WI38 (cell line): ENCODE data around the gene ACOT7.
"Not testable (repeated sequence)": the region's sequence is repeated elsewhere in the genome, so short reads cannot be mapped to it uniquely, and the experiment has no call there.

Experiments
- H3K4me3 ChIP-seq: 2 replicates; pipeline ENCODE4 v1.5.1; 2011; ENCODE audit warnings: low read depth, mild to moderate bottlenecking, control low read depth, low read length
- TF ChIP-seq, protein P1 (sequence below): IDR thresholded peaks from 2 replicates; pipeline ENCODE4 v1.5.1; 2012; ENCODE audit warnings: low read depth, mild to moderate bottlenecking, control low read depth, low read length

The ACOT7 gene

DNA sequence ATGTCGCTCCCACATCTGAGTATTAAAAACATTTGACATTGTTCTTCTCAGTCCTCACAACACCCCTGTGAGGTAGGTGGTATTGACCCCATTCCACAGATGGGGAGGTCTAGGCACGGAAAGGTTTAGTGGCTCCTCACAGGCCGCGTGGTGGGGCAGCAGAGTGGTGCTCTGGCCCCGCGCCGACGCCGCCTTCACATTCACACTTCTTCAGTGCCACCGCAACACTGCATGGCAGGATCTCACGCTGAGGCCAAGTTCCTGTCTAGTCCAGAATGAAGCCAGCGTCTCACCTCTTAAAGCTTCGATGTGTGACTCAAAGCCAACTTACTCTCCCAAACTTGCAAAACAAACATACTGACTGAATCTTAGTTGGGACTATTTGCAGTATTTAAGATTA is 169.9 kb downstream of the ACOT7 start:
- TF ChIP-seq, protein P1, sequence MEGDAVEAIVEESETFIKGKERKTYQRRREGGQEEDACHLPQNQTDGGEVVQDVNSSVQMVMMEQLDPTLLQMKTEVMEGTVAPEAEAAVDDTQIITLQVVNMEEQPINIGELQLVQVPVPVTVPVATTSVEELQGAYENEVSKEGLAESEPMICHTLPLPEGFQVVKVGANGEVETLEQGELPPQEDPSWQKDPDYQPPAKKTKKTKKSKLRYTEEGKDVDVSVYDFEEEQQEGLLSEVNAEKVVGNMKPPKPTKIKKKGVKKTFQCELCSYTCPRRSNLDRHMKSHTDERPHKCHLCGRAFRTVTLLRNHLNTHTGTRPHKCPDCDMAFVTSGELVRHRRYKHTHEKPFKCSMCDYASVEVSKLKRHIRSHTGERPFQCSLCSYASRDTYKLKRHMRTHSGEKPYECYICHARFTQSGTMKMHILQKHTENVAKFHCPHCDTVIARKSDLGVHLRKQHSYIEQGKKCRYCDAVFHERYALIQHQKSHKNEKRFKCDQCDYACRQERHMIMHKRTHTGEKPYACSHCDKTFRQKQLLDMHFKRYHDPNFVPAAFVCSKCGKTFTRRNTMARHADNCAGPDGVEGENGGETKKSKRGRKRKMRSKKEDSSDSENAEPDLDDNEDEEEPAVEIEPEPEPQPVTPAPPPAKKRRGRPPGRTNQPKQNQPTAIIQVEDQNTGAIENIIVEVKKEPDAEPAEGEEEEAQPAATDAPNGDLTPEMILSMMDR: no peak
- H3K4me3 ChIP-seq: no peak overlapping the region

DNA sequence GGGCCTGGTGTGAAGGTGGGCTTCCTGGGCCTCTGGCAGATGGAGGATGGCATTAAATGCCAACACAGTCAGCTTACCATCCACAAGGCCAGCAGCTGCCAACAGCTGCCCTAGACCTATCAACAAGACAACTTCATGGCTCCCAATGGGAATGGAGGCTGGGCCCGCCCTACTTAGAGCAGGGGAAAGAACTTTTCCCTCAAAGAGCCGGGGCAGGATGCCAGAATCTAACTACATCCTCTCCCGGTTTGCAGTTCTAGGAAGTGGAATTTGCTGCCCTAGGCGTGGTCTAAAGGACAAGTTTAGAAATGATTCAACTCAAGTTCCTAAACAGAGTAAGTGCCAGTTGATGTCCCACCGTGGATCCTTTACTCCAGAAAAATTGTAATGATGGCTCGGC is 170.9 kb downstream of the ACOT7 start:
- no peak overlapping the region for H3K4me3 ChIP-seq

DNA sequence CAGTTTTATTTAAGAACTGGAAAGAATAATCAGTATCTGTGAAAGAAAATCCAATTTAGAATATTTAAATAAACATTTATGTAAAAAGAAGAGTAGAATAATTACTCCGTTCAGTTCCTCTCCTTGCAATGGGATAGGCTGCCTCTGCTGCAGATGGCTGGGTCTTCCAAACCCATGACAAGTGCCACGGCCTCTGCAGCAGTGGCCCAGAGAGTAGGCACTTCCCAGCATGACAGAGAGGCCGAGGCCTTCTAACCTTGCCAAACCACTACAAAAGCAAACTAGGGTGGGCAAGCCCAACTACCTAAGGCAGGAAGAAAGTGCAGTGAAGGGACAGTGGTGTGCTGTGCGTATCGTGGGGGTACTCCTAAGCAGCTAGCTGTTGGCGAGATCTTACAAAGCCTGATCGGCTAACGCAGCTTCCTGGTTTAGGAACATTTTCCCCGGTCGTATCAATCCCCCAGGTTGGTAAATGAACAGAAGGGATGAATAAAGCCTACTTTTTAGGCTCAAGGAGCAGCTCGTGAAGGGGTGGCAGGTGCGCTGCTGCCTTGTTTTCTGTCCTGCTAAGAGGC is 172.3 kb downstream of the ACOT7 start:
- TF ChIP-seq, protein P1: no peak
- H3K4me3 ChIP-seq: no peak overlapping the region

More for the DNA sequence above, 170.9 kb downstream of the ACOT7 start:
- TF ChIP-seq, protein P1: no peak

DNA sequence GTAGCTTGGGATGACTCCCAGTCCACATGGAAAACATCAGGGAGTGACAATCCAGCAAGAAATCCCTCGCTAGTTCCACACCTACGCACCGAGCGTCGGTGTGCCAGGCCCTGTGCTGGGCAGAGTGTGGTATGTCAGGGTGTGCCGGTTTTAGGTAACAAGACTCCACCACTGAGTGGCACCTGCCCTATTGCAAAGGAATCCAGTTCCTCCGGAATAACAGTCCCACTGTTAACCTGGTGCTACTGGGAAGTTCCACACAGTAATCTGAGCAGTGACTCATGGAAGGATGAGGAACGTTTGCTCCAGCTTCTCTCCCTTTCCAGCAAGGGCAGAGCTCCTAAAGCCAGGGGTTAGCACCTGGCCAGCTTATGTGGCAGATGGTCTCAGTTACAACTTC is 173.3 kb downstream of the ACOT7 start:
- H3K4me3 ChIP-seq: no peak overlapping the region
- TF ChIP-seq, protein P1: no peak

DNA sequence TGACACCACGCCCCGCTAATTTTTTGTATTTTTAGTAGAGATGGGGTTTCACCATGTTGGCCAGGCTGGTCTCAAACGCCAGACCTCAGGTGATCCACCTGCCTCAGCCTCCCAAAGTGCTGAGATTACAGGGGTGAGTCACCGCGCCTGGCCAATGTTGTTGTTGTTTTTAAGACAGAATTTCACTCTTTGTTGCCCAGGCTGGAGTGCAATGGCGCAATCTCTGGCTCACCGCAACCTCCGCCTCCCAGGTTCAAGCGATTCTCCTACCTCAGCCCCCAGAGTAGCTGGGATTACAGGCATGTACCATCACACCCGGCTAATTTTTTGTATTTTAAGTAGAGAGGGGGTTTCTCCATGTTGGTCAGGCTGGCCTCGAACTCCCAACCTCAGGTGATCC is 173.9 kb downstream of the ACOT7 start:
- not testable (repeated sequence) for H3K4me3 ChIP-seq

DNA sequence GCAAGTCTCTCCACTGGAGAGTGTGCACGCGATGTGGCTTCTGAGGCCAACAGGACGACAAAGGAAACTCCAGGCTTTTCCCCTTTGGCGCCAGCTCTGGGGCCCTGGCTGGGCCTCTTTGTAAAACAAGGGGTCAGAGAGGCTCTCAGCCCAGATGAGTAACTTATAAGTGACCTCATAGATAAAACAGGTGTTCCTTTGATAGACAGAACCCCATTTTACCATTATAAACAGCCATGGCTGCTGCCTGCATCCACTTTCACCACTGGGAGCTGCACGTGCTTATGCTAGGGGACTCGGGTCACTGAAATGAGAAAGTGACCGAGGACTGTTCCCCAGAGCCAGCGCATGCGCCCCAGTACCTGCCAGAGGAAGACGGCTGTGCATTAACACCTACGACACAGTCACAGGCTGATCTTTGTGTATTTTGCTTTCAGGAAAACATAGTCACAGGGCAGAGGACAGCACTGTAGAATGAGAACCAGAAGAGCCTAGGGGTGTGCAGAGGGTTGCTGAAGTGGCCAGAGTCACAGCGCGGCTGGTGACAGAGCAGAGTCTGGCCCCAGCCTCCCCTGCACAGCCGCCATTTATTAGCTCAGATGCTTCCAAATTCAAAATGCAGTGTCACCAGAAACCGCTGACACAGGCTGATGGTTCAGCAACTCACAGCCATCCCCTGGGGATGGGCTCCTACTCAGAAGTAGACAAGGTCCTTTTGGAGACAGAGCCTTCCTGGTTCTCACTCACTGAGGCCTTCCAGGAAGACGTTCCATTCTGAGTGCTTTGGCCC is 175.0 kb downstream of the ACOT7 start:
- no peak overlapping the region for H3K4me3 ChIP-seq
- TF ChIP-seq, protein P1: no peak
